Mesenteric fat pad (tissue), 1 donor: ENCODE results near the gene ARHGAP11B. TPM values are rescaled to one million over a fixed set of nuclear protein-coding genes. Genes with fewer than 3 reads are reported as not detected.

Source experiments
- total RNA-seq: library from RNA; stranded (reverse); fragmentation: NEBNext Ultra II Directional; extraction: Animal tissue kit (Norgen Biotek cat#: 25700); gene quantifications from one replicate; pipeline ENCODE4 v1.2.1, GENCODE V29; 2021
- donor health status: DM: yes; HTN: yes; CAD: no.

The ARHGAP11B gene

Other genes starting within 250 kb of the ARHGAP11B start
- gene CHRFAM7A, start 232.6 kb upstream of the ARHGAP11B start, total RNA-seq: 3.5 TPM
- 2.6 TPM for gene GOLGA8R, start 211.9 kb upstream of the ARHGAP11B start, total RNA-seq
- gene GOLGA8Q, start 74.1 kb upstream of the ARHGAP11B start, total RNA-seq: 0.96 TPM
- 0.45 TPM for gene GOLGA8H, start 22.1 kb upstream of the ARHGAP11B start, total RNA-seq